Ramos (cell line): ENCODE results near the gene YWHAB.

Experiments used
- in situ Hi-C: fragments of 300-500 bp; cut with MboI; formaldehyde crosslinking; loops from one replicate; pipeline ENCODE4 v1.14.3; 2022; ENCODE audit warnings: low sequenced_read_pairs; ENCODE audit not compliant: unreplicated experiment

Gene YWHAB

GRCh38 chr20:44946271-44946852, 60.9 kb downstream of the YWHAB start:
- in situ Hi-C loops = no loop called here

GRCh38 chr20:44948107-44948506, 62.6 kb downstream of the YWHAB start:
- in situ Hi-C loops = no loop called here

DNA sequence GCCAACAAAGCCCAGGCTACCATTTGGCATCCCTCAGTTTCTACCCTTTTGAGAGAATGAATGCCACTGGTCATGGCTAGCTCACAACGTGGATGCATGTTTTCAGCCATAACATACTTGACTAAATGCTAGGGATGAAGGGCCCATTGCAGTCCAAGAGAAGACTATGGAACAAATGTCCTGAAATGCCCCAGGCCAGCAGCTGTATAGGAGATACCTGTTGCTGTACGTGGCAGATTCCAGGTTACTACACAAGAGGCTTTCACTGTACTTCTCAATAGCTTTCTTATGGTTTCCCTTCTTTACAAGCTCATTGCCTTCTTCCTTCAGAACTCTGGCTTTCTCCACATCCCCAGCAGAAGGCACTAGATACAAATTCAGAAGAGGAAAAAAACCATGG, 63.0 kb downstream of the YWHAB start:
- in situ Hi-C loops = no loop called here

DNA sequence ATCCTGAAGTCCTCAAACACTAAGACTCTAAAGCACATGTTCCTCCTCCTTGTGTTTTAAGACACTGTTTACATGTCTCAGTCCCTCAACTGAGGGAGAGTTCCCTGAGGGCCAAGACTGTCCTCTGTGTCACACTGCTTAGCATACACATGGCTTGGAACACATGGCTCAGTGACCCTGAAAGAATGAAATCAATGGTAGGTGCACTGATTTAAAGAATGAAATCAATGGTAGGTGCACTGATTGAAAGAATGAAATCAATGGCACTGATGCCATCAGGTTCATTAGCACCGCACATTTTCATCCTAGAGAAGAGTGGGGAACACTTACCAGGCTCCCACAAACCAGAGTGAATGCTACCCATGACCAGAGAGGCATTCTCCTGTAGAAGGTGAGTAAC, 64.9 kb downstream of the YWHAB start:
- in situ Hi-C loops = no loop called here

DNA sequence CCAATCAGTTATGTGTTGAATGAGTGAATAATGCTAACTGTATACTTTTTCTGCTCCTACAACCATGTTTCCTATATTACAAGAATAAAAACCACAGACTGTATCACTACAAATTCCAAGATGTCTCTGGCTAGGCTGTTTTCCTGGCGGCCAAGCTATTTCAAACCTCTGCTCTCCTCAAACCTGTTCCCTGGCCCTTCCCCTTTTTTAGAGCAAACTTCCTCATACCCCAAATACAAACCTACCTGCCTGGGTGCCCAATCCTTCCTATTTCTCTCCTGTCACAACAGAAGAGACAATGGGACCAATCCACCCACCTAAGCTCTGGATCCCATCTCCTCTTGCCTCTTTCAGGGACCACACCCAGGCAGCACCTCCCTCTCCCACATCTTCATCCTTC, 67.2 kb downstream of the YWHAB start:
- in situ Hi-C loops = no loop called here

DNA sequence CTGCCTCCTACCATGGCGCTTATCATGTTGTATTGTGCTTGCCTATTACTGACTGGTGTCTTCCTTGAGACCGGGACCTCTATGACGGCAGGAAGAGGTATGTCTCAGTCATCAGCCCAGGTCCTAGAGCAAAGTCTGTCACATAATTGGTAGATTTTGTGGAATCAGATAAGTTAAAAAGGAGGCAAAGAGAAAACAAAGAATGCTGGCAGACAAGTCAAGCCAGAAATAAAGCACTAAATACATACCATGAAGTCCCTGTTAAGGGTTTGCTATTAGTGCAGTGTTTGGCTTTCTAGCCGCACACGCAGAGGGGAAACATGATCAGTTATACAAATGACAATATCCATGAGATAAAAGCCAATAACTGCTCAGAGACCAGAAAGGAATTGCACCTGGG, 68.7 kb downstream of the YWHAB start:
- in situ Hi-C loops = no loop called here

GRCh38 chr20:44955270-44955669, 69.8 kb downstream of the YWHAB start:
- in situ Hi-C loops = no loop called here

DNA sequence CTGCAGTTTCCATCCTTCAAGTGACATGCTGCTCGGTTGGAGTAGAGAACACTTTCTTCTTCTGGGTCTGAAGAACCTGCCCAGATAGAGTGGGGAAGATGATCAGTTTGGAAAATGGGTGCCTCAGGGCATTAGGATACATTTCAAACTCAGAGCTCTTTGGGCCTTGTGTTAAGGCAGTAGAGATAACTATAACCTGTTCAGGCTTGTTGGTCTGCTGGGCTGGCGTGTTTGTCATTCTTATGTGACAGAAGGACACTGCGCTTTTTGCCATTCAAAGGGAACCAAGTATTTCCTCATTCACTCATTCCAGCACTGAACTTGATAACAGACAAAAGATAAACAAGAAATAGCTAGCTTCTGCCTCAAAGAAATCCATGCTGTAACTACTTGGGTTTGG, 70.9 kb downstream of the YWHAB start:
- in situ Hi-C loops = no loop called here
